Spleen (tissue), 7 donors: Measurements from ENCODE around the gene RPL13A.

ENCODE experiments used
- POLR2AphosphoS5 ChIP-seq, 3 donors: sonication (generic); formaldehyde crosslinking; IDR thresholded peaks; one replicate each; pipeline ENCODE4 v1.5.1; 2017; ENCODE audit warnings: antibody characterized with exemption in 3 of 3
- TF ChIP-seq, protein P1 (sequence below), 11 experiments: fragments of 200-600 bp in 7 of 11; fragments of 450-650 bp in 4 of 11; sonication (generic) in 4 of 11; IDR thresholded peaks in 8 of 11; conservative IDR thresholded peaks in 3 of 11; 1 replicate in 7 of 11; 2 replicates in 4 of 11; pipeline versions ENCODE4 v1.4.0 to v1.8.0; 2016 to 2021; ENCODE audit warnings: antibody characterized with exemption in 11 of 11, inconsistent platforms in 4 of 11, mild to moderate bottlenecking in 1 of 11
- donor health status: DM: no; HTN: no; CAD: no; lungs with moderate emphysema.
- donor health status: DM: no; HTN: no; CAD: no.
- donor health status: DM: no; HTN: no; CAD: no.

DNA sequence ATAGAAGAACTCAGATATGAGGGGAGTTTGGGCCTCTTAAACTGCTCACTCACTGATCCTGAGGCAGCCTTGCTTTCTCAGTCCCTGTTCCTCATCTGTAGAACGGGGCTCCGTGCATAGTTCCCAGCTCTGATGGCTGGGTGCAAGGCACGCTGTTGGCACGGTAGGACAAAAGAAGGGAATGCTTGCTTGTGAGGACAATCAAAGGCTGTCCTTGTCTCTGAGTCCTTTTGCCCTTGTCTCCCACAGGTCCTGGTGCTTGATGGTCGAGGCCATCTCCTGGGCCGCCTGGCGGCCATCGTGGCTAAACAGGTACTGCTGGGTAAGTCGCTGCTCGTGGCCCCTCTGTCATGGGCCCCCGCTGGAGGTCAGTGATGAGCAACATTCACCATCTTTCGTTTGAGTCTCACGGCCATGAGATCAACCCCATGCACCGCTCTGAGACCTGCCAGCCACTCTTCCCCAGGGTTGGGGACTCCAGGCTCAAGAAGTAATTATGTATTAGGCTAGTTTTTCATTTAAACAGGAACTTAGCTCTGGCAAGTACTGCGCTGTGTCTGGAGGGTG, 2.3 kb downstream of the RPL13A start:
- TF ChIP-seq, protein P1, sequence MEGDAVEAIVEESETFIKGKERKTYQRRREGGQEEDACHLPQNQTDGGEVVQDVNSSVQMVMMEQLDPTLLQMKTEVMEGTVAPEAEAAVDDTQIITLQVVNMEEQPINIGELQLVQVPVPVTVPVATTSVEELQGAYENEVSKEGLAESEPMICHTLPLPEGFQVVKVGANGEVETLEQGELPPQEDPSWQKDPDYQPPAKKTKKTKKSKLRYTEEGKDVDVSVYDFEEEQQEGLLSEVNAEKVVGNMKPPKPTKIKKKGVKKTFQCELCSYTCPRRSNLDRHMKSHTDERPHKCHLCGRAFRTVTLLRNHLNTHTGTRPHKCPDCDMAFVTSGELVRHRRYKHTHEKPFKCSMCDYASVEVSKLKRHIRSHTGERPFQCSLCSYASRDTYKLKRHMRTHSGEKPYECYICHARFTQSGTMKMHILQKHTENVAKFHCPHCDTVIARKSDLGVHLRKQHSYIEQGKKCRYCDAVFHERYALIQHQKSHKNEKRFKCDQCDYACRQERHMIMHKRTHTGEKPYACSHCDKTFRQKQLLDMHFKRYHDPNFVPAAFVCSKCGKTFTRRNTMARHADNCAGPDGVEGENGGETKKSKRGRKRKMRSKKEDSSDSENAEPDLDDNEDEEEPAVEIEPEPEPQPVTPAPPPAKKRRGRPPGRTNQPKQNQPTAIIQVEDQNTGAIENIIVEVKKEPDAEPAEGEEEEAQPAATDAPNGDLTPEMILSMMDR (IDR thresholded peaks at IDR 0.05 in 8 of 11, conservative IDR thresholded peaks at IDR 0.05 in 3 of 11) = peak in 5 of 11 experiments; percentile 5 to 32 (median 17)
- peak; percentile 25 to 63 (median 49) for TF ChIP-seq POLR2AphosphoS5 (IDR thresholded peaks at IDR 0.05)
